ENCODE data around the gene PRKCE. TPM values are rescaled to one million over a fixed set of nuclear protein-coding genes. Genes with fewer than 3 reads are reported as not detected.
"Not testable (repeated sequence)": the region's sequence is repeated elsewhere in the genome, so short reads cannot be mapped to it uniquely, and the experiment has no call there.

PRKCE gene
- total RNA-seq, 2 donors from 2014 or later, result 6.3 to 30.1 TPM

- no peak overlapping the region for H3K4me3 Mint-ChIP-seq
- H3K4me1 Mint-ChIP-seq (ENCODE audit: low read depth in 2 of 2), result peaks cover 22 to 29% of the 10 kb centered on the region in 2 donors
- H3K27ac Mint-ChIP-seq, result no peak overlapping the region
- no peaks in the 10 kb centered on the region for H3K36me3 Mint-ChIP-seq
- H3K27me3 Mint-ChIP-seq, result no peaks in the 10 kb centered on the region
- no peak for ATAC-seq
- no peak for DNase-seq (ENCODE audit: low spot score)
- no peaks in the 10 kb centered on the region for H3K9me3 Mint-ChIP-seq
Observed at GRCh38 chr2:45684756-45685155, 33.3 kb downstream of the PRKCE start.

- Mint-ChIP-seq H3K36me3 (no peaks in the 10 kb centered on the region), H3K27me3 (no peaks in the 10 kb centered on the region), H3K4me1 (ENCODE audit: low read depth in 2 of 2) (peaks cover 27 to 34% of the 10 kb centered on the region in 2 donors), H3K27ac (no peak overlapping the region), H3K4me3 (no peak overlapping the region), H3K9me3 (no peaks in the 10 kb centered on the region)
- ATAC-seq (no peak), DNase-seq (ENCODE audit: low spot score) (no peak)
Observed at GRCh38 chr2:45685260-45685659, 33.8 kb downstream of the PRKCE start.

GRCh38 chr2:45687964-45688363 lies 36.5 kb downstream of the PRKCE start:
- ATAC-seq (no peak), DNase-seq (ENCODE audit: low spot score) (no peak)
- Mint-ChIP-seq H3K27ac (no peak overlapping the region), H3K4me3 (no peak overlapping the region), H3K9me3 (no peaks in the 10 kb centered on the region), H3K4me1 (ENCODE audit: low read depth in 2 of 2) (peaks cover 20 to 24% of the 10 kb centered on the region in 2 donors), H3K36me3 (no peaks in the 10 kb centered on the region), H3K27me3 (no peaks in the 10 kb centered on the region)

- no peak for ATAC-seq
- no peaks in the 10 kb centered on the region for H3K27me3 Mint-ChIP-seq
- no peak overlapping the region for H3K4me3 Mint-ChIP-seq
- H3K9me3 Mint-ChIP-seq, result no peaks in the 10 kb centered on the region
- no peak overlapping the region for H3K27ac Mint-ChIP-seq
- peaks cover 12 to 17% of the 10 kb centered on the region in 2 donors for H3K4me1 Mint-ChIP-seq (ENCODE audit: low read depth in 2 of 2)
- DNase-seq (ENCODE audit: low spot score), result no peak
- no peaks in the 10 kb centered on the region for H3K36me3 Mint-ChIP-seq
Observed at GRCh38 chr2:45688479-45689298, 37.2 kb downstream of the PRKCE start.

- no peaks in the 10 kb centered on the region for H3K27me3 Mint-ChIP-seq
- no peak overlapping the region for H3K4me3 Mint-ChIP-seq
- DNase-seq (ENCODE audit: low spot score) (no peak), ATAC-seq (no peak)
- no peaks in the 10 kb centered on the region for H3K36me3 Mint-ChIP-seq
- H3K4me1 Mint-ChIP-seq (ENCODE audit: low read depth in 2 of 2), result peaks cover 8 to 11% of the 10 kb centered on the region in 2 donors
- no peaks in the 10 kb centered on the region for H3K9me3 Mint-ChIP-seq
- no peak overlapping the region for H3K27ac Mint-ChIP-seq
Observed at GRCh38 chr2:45690231-45690630, 38.8 kb downstream of the PRKCE start.

GRCh38 chr2:45691171-45691999 lies 39.9 kb downstream of the PRKCE start:
- H3K9me3 Mint-ChIP-seq, result no peaks in the 10 kb centered on the region
- DNase-seq (ENCODE audit: low spot score) (no peak), ATAC-seq (no peak)
- H3K4me3 Mint-ChIP-seq, result no peak overlapping the region
- no peak overlapping the region for H3K27ac Mint-ChIP-seq
- peaks cover 8 to 11% of the 10 kb centered on the region in 2 donors for H3K4me1 Mint-ChIP-seq (ENCODE audit: low read depth in 2 of 2)
- no peaks in the 10 kb centered on the region for H3K27me3 Mint-ChIP-seq
- H3K36me3 Mint-ChIP-seq, result no peaks in the 10 kb centered on the region

- ATAC-seq (no peak), DNase-seq (ENCODE audit: low spot score) (no peak)
- H3K9me3 Mint-ChIP-seq, result no peaks in the 10 kb centered on the region
- no peaks in the 10 kb centered on the region for H3K36me3 Mint-ChIP-seq
- H3K27ac Mint-ChIP-seq, result no peak overlapping the region
- H3K27me3 Mint-ChIP-seq, result no peaks in the 10 kb centered on the region
- peaks cover 10 to 11% of the 10 kb centered on the region in 2 donors for H3K4me1 Mint-ChIP-seq (ENCODE audit: low read depth in 2 of 2)
- no peak overlapping the region for H3K4me3 Mint-ChIP-seq
Observed at GRCh38 chr2:45692566-45692965, 41.1 kb downstream of the PRKCE start.

GRCh38 chr2:45695480-45696007 lies 44.1 kb downstream of the PRKCE start:
- not testable (repeated sequence) for H3K4me3 Mint-ChIP-seq; H3K9me3 Mint-ChIP-seq; H3K36me3 Mint-ChIP-seq; H3K27me3 Mint-ChIP-seq; H3K27ac Mint-ChIP-seq; DNase-seq (ENCODE audit: low spot score); ATAC-seq
- peaks cover 21 to 30% of the 10 kb centered on the region in 2 donors for H3K4me1 Mint-ChIP-seq (ENCODE audit: low read depth in 2 of 2)

- Mint-ChIP-seq H3K4me1 (ENCODE audit: low read depth in 2 of 2) (peaks cover 29 to 31% of the 10 kb centered on the region in 2 donors), H3K36me3 (no peaks in the 10 kb centered on the region), H3K27me3 (no peaks in the 10 kb centered on the region), H3K4me3 (no peak overlapping the region), H3K27ac (no peak overlapping the region), H3K9me3 (no peaks in the 10 kb centered on the region)
- DNase-seq (ENCODE audit: low spot score), result no peak
- ATAC-seq, result no peak
Observed at GRCh38 chr2:45696708-45697107, 45.2 kb downstream of the PRKCE start.

- no peak for ATAC-seq
- Mint-ChIP-seq H3K27ac (no peak overlapping the region), H3K4me1 (ENCODE audit: low read depth in 2 of 2) (peaks cover 29 to 31% of the 10 kb centered on the region in 2 donors), H3K9me3 (no peaks in the 10 kb centered on the region), H3K36me3 (no peaks in the 10 kb centered on the region), H3K27me3 (no peaks in the 10 kb centered on the region), H3K4me3 (no peak overlapping the region)
- no peak for DNase-seq (ENCODE audit: low spot score)
Observed at GRCh38 chr2:45697190-45697589, 45.7 kb downstream of the PRKCE start.

- Mint-ChIP-seq H3K36me3 (no peaks in the 10 kb centered on the region), H3K27me3 (no peaks in the 10 kb centered on the region), H3K9me3 (no peaks in the 10 kb centered on the region), H3K4me3 (no peak overlapping the region), H3K27ac (no peak overlapping the region), H3K4me1 (ENCODE audit: low read depth in 2 of 2) (peaks cover 29 to 31% of the 10 kb centered on the region in 2 donors)
- ATAC-seq, result no peak
- DNase-seq (ENCODE audit: low spot score), result no peak
Observed at GRCh38 chr2:45698554-45698953, 47.1 kb downstream of the PRKCE start.

- Mint-ChIP-seq H3K4me1 (ENCODE audit: low read depth in 2 of 2) (peaks cover 29 to 31% of the 10 kb centered on the region in 2 donors), H3K4me3 (peak overlapping the region; percentile 30), H3K27me3 (no peaks in the 10 kb centered on the region), H3K27ac (peak overlapping the region; percentile 44 to 56), H3K36me3 (no peaks in the 10 kb centered on the region), H3K9me3 (no peaks in the 10 kb centered on the region)
- DNase-seq (ENCODE audit: low spot score) (no peak), ATAC-seq (peak; percentile 81 to 87)
Observed at GRCh38 chr2:45699032-45699658, 47.7 kb downstream of the PRKCE start.

GRCh38 chr2:45700407-45701013 lies 49.0 kb downstream of the PRKCE start:
- Mint-ChIP-seq H3K4me3 (no peak overlapping the region), H3K27ac (peak overlapping the region in 1 of 2 donors; percentile 56), H3K36me3 (no peaks in the 10 kb centered on the region), H3K27me3 (no peaks in the 10 kb centered on the region), H3K9me3 (no peaks in the 10 kb centered on the region), H3K4me1 (ENCODE audit: low read depth in 2 of 2) (peaks cover 29 to 31% of the 10 kb centered on the region in 2 donors)
- DNase-seq (ENCODE audit: low spot score), result no peak
- ATAC-seq, result no peak
